Measurements from ENCODE around the gene ECHDC3.

Gene ECHDC3

DNA sequence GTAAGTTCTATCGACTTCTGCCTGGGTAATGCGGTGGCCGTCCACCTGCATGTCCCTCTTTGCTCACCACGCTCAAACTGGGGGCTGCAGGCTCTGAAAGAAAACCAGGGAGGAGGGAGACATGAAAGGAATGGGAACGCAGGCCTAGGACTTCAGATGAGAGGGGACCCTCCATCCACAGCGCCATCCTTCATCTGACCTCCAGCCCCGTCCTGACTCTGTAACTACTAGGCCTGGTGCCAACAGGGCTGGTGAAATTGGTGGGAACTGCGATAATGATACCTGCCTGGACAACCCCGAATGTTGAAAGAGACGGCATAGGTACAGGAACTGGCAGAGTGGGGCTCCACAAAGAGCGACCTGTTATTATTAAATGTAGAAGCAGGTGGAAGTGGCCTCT, 1.3 kb upstream of the ECHDC3 start:
- no peak for TF ChIP-seq EZH2phosphoT487 (IDR thresholded peaks at IDR 0.05; ENCODE audit: borderline replicate concordance)
- TF ChIP-seq, protein P1, sequence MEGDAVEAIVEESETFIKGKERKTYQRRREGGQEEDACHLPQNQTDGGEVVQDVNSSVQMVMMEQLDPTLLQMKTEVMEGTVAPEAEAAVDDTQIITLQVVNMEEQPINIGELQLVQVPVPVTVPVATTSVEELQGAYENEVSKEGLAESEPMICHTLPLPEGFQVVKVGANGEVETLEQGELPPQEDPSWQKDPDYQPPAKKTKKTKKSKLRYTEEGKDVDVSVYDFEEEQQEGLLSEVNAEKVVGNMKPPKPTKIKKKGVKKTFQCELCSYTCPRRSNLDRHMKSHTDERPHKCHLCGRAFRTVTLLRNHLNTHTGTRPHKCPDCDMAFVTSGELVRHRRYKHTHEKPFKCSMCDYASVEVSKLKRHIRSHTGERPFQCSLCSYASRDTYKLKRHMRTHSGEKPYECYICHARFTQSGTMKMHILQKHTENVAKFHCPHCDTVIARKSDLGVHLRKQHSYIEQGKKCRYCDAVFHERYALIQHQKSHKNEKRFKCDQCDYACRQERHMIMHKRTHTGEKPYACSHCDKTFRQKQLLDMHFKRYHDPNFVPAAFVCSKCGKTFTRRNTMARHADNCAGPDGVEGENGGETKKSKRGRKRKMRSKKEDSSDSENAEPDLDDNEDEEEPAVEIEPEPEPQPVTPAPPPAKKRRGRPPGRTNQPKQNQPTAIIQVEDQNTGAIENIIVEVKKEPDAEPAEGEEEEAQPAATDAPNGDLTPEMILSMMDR (conservative IDR thresholded peaks at IDR 0.05; ENCODE audit: low read length), result no peak
- Histone ChIP-seq H2AFZ (ENCODE audit: low read length) (no peak overlapping the region), H3K4me3 (ENCODE audit: low read length, poor library complexity, severe bottlenecking) (no peak overlapping the region), H3K27me3 (ENCODE audit: insufficient read depth, low read length, poor library complexity, severe bottlenecking) (no peaks in the 10 kb centered on the region), H3K9me2 (replicated peaks; ENCODE audit: low read depth, low read length) (no peaks in the 10 kb centered on the region), H3K4me1 (ENCODE audit: insufficient read depth, low read length, poor library complexity, severe bottlenecking) (no peaks in the 10 kb centered on the region), H3K9me3 (ENCODE audit: insufficient read depth, low read depth, low read length) (no peaks in the 10 kb centered on the region; the same call in 1 of the 2 replicates), H3K79me2 (ENCODE audit: insufficient read depth, low read length) (no peaks in the 10 kb centered on the region), H3K9ac (ENCODE audit: low read depth, low read length, poor library complexity, severe bottlenecking) (no peak overlapping the region), H3K36me3 (ENCODE audit: insufficient read depth, low read length) (no peaks in the 10 kb centered on the region), H4K20me1 (ENCODE audit: insufficient read depth, low read length, poor library complexity, severe bottlenecking) (no peaks in the 10 kb centered on the region), H3F3A (ENCODE audit: low read depth) (no peaks in the 10 kb centered on the region), H3K4me2 (ENCODE audit: low read depth, low read length, poor library complexity, severe bottlenecking) (no peak overlapping the region)

DNA sequence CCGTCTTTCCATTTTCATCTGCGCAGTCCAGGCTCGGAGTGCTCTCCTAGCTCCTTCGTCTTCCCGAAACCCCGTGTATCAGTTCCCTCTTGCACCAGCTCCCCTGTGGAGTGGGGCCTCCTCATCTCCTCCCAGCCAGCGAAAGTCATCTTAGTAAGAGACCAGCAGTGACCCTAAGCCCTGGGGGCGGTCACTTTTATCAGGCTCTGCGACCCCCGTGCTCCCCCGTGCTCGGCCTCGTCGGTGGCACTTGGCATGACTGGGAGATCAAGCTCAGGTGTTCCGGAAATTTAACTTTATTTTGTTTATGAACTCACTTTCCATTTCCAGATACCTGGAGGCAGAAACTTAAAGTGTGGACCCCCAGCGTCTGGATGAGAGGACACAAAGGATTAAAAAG, 574 bp upstream of the ECHDC3 start:
- Histone ChIP-seq H3K79me2 (ENCODE audit: insufficient read depth, low read length) (no peaks in the 10 kb centered on the region), H3K9me3 (ENCODE audit: insufficient read depth, low read depth, low read length) (no peaks in the 10 kb centered on the region; the same call in 1 of the 2 replicates), H3K9me2 (replicated peaks; ENCODE audit: low read depth, low read length) (no peaks in the 10 kb centered on the region), H3K36me3 (ENCODE audit: insufficient read depth, low read length) (no peaks in the 10 kb centered on the region), H2AFZ (ENCODE audit: low read length) (no peak overlapping the region), H4K20me1 (ENCODE audit: insufficient read depth, low read length, poor library complexity, severe bottlenecking) (no peaks in the 10 kb centered on the region), H3K4me3 (ENCODE audit: low read length, poor library complexity, severe bottlenecking) (no peak overlapping the region), H3F3A (ENCODE audit: low read depth) (no peaks in the 10 kb centered on the region), H3K4me1 (ENCODE audit: insufficient read depth, low read length, poor library complexity, severe bottlenecking) (no peaks in the 10 kb centered on the region), H3K27me3 (ENCODE audit: insufficient read depth, low read length, poor library complexity, severe bottlenecking) (no peaks in the 10 kb centered on the region), H3K9ac (ENCODE audit: low read depth, low read length, poor library complexity, severe bottlenecking) (no peak overlapping the region), H3K4me2 (ENCODE audit: low read depth, low read length, poor library complexity, severe bottlenecking) (no peak overlapping the region)
- TF ChIP-seq, protein P1 (conservative IDR thresholded peaks at IDR 0.05; ENCODE audit: low read length), result no peak
- no peak for TF ChIP-seq EZH2phosphoT487 (IDR thresholded peaks at IDR 0.05; ENCODE audit: borderline replicate concordance)

DNA sequence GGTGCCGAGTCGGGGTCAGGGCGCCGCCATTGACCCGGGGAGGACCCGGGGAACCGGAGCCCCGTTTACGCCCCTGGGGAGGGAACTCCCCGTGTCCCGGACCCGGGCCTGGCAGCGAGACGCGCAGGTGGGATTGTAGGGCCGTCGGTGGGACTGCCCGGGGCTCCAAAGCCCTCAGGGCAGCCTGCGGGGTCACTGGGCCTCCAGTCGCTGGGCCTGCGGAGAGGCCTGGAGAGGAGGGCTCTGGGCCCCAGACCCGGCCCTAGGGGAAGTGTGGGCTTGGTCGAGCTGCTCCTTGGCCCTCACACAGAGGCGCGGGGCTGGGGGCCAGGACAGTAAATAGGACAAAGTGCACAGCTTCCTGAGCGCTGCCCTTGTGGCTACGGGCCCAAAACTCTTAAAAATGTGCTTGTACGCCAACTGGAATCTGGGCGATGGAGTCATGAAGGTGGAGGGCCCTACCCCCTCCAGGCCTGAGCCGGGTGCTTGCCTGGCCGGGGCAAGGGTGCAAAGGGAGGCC, 657 bp downstream of the ECHDC3 start:
- no peak overlapping the region for H2AFZ ChIP-seq (ENCODE audit: low read length)
- no peaks in the 10 kb centered on the region for H4K20me1 ChIP-seq (ENCODE audit: insufficient read depth, low read length, poor library complexity, severe bottlenecking)
- no peaks in the 10 kb centered on the region for H3K79me2 ChIP-seq (ENCODE audit: insufficient read depth, low read length)
- no peaks in the 10 kb centered on the region for H3F3A ChIP-seq (ENCODE audit: low read depth)
- H3K4me2 ChIP-seq (ENCODE audit: low read depth, low read length, poor library complexity, severe bottlenecking), result no peak overlapping the region
- H3K27me3 ChIP-seq (ENCODE audit: insufficient read depth, low read length, poor library complexity, severe bottlenecking), result no peaks in the 10 kb centered on the region
- no peak overlapping the region for H3K9ac ChIP-seq (ENCODE audit: low read depth, low read length, poor library complexity, severe bottlenecking)
- H3K4me1 ChIP-seq (ENCODE audit: insufficient read depth, low read length, poor library complexity, severe bottlenecking), result no peaks in the 10 kb centered on the region
- H3K4me3 ChIP-seq (ENCODE audit: low read length, poor library complexity, severe bottlenecking), result no peak overlapping the region
- no peak for TF ChIP-seq EZH2phosphoT487 (IDR thresholded peaks at IDR 0.05; ENCODE audit: borderline replicate concordance)
- TF ChIP-seq, protein P1 (conservative IDR thresholded peaks at IDR 0.05; ENCODE audit: low read length), result no peak
- no peaks in the 10 kb centered on the region for H3K36me3 ChIP-seq (ENCODE audit: insufficient read depth, low read length)
- H3K9me2 ChIP-seq (replicated peaks; ENCODE audit: low read depth, low read length), result no peaks in the 10 kb centered on the region
- H3K9me3 ChIP-seq (ENCODE audit: insufficient read depth, low read depth, low read length), result no peaks in the 10 kb centered on the region; the same call in 1 of the 2 replicates

All from Loucy (cell line).